B cell (primary cell): ENCODE results near the gene WBP11. TPM values are rescaled to one million over a fixed set of nuclear protein-coding genes. Genes with fewer than 3 reads are reported as not detected.
A peak's percentile ranks its signal among the peaks of the same experiment; 100 is the strongest.

Source experiments
- ATAC-seq: fragments of 200-7000 bp; cut with Tn5 transposase; one replicate; pipeline ENCODE4 v1.10.0; 2021; ENCODE audit warnings: low read depth, mild to moderate bottlenecking, moderate number of reproducible peaks, moderate library complexity
- CTCF ChIA-PET: fragments of 350-600 bp; sonication (Branson Sonifier 250); formaldehyde crosslinking; loops from one replicate; lab custom pipeline; 2021; ENCODE audit warnings: antibody characterized with exemption, inconsistent platforms; lab: Charles Lee
- POLR2A ChIA-PET: fragments of 350-600 bp; sonication (Branson Sonifier 250); formaldehyde crosslinking; loops from one replicate; lab custom pipeline; 2021; ENCODE audit warnings: antibody characterized with exemption; lab: Charles Lee
- DNase-seq: peaks from one replicate; pipeline ENCODE4 v3.0.0; 2013
- H2AFZ ChIP-seq: 2 replicates; pipeline ENCODE4 v1.6.1; 2012; ENCODE audit warnings: mild to moderate bottlenecking, low read depth, low read length; ENCODE audit not compliant: insufficient read depth, poor library complexity, severe bottlenecking
- H3K27ac ChIP-seq, 2 donors: 1 replicate in 1 of 2; 2 replicates in 1 of 2; pipeline ENCODE4 v1.5.1; 2012 to 2013; ENCODE audit warnings: low read length in 2 of 2, mild to moderate bottlenecking in 2 of 2, moderate library complexity in 1 of 2
- H3K27me3 ChIP-seq, 4 experiments: fragments of 200-600 bp in 1 of 4; sonication (generic) in 1 of 4; replicated peaks in 1 of 4; 1 replicate in 2 of 4; 2 replicates in 2 of 4; pipeline versions ENCODE4 v1.6.1 to v1.7.0; 2013 to 2016; ENCODE audit warnings: low read length in 3 of 4, mild to moderate bottlenecking in 2 of 4, mixed read lengths in 1 of 4, moderate library complexity in 1 of 4; ENCODE audit not compliant: insufficient read depth in 4 of 4, control insufficient read depth in 3 of 4; ENCODE audit errors: control extremely low read depth in 1 of 4
- H3K36me3 ChIP-seq, 2 experiments: replicated peaks in 1 of 2; 1 replicate in 1 of 2; 2 replicates in 1 of 2; pipeline versions ENCODE4 v1.6.1 to v1.7.1; 2013; ENCODE audit warnings: low read length in 1 of 2; ENCODE audit not compliant: insufficient read depth in 2 of 2, control insufficient read depth in 1 of 2; ENCODE audit errors: control extremely low read depth in 1 of 2, extremely low read depth in 1 of 2
- H3K4me1 ChIP-seq, 2 donors: fragments of 200-600 bp in 1 of 2; sonication (generic) in 1 of 2; 1 replicate in 1 of 2; 2 replicates in 1 of 2; pipeline versions ENCODE4 v1.5.1 to v1.6.1; 2013 to 2017; ENCODE audit warnings: low read length in 2 of 2; ENCODE audit not compliant: control insufficient read depth in 2 of 2, insufficient read depth in 2 of 2
- H3K4me2 ChIP-seq: replicated peaks from 2 replicates; pipeline ENCODE3; 2012; ENCODE audit warnings: mild to moderate bottlenecking, low read depth, low read length; ENCODE audit not compliant: poor library complexity, severe bottlenecking
- H3K4me3 ChIP-seq, 5 experiments: fragments of 200-600 bp in 1 of 5; sonication (generic) in 1 of 5; 1 replicate in 3 of 5; 2 replicates in 2 of 5; pipeline versions ENCODE4 v1.5.1 to v1.7.0; 2011 to 2016; ENCODE audit warnings: low read length in 4 of 5, mild to moderate bottlenecking in 4 of 5, low read depth in 2 of 5, control low read depth in 1 of 5, moderate library complexity in 1 of 5; ENCODE audit not compliant: insufficient read depth in 1 of 5; ENCODE audit errors: control extremely low read depth in 1 of 5, extremely low read depth in 1 of 5
- H3K79me2 ChIP-seq: fragments of 200-600 bp; sonication (generic); one replicate; pipeline ENCODE4 v1.6.0; 2016; ENCODE audit warnings: low read length; ENCODE audit not compliant: control insufficient read depth, insufficient read depth
- H3K9ac ChIP-seq: fragments of 200-600 bp; sonication (generic); 2 replicates; pipeline ENCODE4 v1.6.1; 2017; ENCODE audit warnings: mild to moderate bottlenecking, low read length, moderate library complexity
- H3K9me3 ChIP-seq, 3 donors: one replicate each; pipeline versions ENCODE4 v1.6.1 to v1.7.1; 2013; ENCODE audit warnings: low read length in 2 of 3; ENCODE audit not compliant: control insufficient read depth in 2 of 3, insufficient read depth in 1 of 3; ENCODE audit errors: control extremely low read depth in 1 of 3
- H4K20me1 ChIP-seq: 2 replicates; pipeline ENCODE4 v1.6.0; 2012; ENCODE audit warnings: mild to moderate bottlenecking, low read length; ENCODE audit not compliant: insufficient read depth, control insufficient read depth, poor library complexity, severe bottlenecking
- H3K27ac Mint-ChIP-seq: one replicate; pipeline ENCODE4 v1.8.0; 2021; ENCODE audit warnings: mixed read lengths
- H3K27me3 Mint-ChIP-seq: one replicate; pipeline ENCODE4 v1.8.0; 2021; ENCODE audit warnings: mixed read lengths
- H3K4me1 Mint-ChIP-seq: one replicate; pipeline ENCODE4 v1.8.0; 2021; ENCODE audit warnings: mixed read lengths
- H3K4me3 Mint-ChIP-seq: one replicate; pipeline ENCODE4 v1.8.0; 2021; ENCODE audit warnings: mixed read lengths
- H3K9me3 Mint-ChIP-seq: one replicate; pipeline ENCODE4 v1.8.0; 2022; ENCODE audit warnings: mixed read lengths; ENCODE audit not compliant: insufficient read depth
- CTCF ChIP-seq: fragments of 200-600 bp; IDR thresholded peaks from one replicate; pipeline ENCODE4 v1.8.0; 2022; ENCODE audit warnings: antibody characterized with exemption, mild to moderate bottlenecking
- EZH2 ChIP-seq: IDR thresholded peaks from 2 replicates; pipeline ENCODE4 v1.6.1; 2012; ENCODE audit warnings: borderline replicate concordance, low read depth, mild to moderate bottlenecking, moderate library complexity, low read length; ENCODE audit not compliant: insufficient read depth, poor library complexity, severe bottlenecking
- WGBS: methylation state at CpG from one replicate; pipeline ENCODE4 v1.1.5; 2013; ENCODE audit warnings: missing lambda C conversion rate; ENCODE audit not compliant: insufficient coverage; 5-methylcytosine and 5-hydroxymethylcytosine counted together
- intact Hi-C: fragments of 100-400 bp; cut with micrococcal nuclease; formaldehyde crosslinking; loops from one replicate; pipeline ENCODE4 v1.10.0; 2022
- polyA plus RNA-seq: library from polyadenylated mRNA; depleted of rRNA; stranded (reverse); fragments of >200 nt; gene quantifications from 2 replicates; pipeline ENCODE4 v1.2.3, GENCODE V29; 2012
- total RNA-seq, 2 donors: library from RNA; stranded (reverse); fragments of 120-200 nt in 1 of 2; gene quantifications; 1 replicate in 1 of 2; 2 replicates in 1 of 2; pipeline versions ENCODE4 v1.2.3 to v1.2.4, GENCODE V29; 2013 to 2022

WBP11 gene
- total and polyA plus RNA-seq, 2 donors (not counting 1 experiment from before 2014, with no cell fraction given), result 13.6 to 84.7 TPM

- H3K9me3 ChIP-seq, result peaks cover 0 to 10% (median 0%) of the 10 kb centered on the region in 3 donors
- H3K9me3 Mint-ChIP-seq, result no peaks in the 10 kb centered on the region
- ChIA-PET POLR2A (interaction anchor here (0.9 to 3.5 kb wide), 4 partner anchors 24 to 408 kb away, joined by 3 to 17 read pairs (median 8); partner anchors contain the start of genes ATF7IP, C12orf60 and WBP11), CTCF (interaction anchor here (1.3 to 3.5 kb wide), 2 partner anchors 29 to 408 kb away, joined by 3 to 8 read pairs; partner anchors contain the start of gene ATF7IP)
- H3K4me3 ChIP-seq, result peak overlapping the region; percentile 82 to 91 (median 87)
- 17% methylated on average over 11 of the region's 16 CpGs for WGBS
- DNase-seq, result no peak
- H3K27me3 Mint-ChIP-seq, result no peaks in the 10 kb centered on the region
- H3K4me2 ChIP-seq, result peak overlapping the region; percentile 92
- peak overlapping the region; percentile 79 for H3K9ac ChIP-seq
- H2AFZ ChIP-seq, result peak overlapping the region; percentile 92
- peak overlapping the region; percentile 100 for H3K4me3 Mint-ChIP-seq
- intact Hi-C loops, result loop anchor here (1.0 to 5.0 kb wide), 2 partner anchors 30 to 799 kb away; partner anchors contain the start of genes C12orf60 and WBP11
- H3K27me3 ChIP-seq, result no peaks in the 10 kb centered on the region
- H3K27ac Mint-ChIP-seq, result peak overlapping the region; percentile 99
- H3K27ac ChIP-seq, result peak overlapping the region; percentile 69 to 71
- peaks cover 51% of the 10 kb centered on the region for H3K4me1 Mint-ChIP-seq
- peak; percentile 14 for ATAC-seq
- peaks cover 22 to 40% of the 10 kb centered on the region in 2 donors for H3K4me1 ChIP-seq
- H3K79me2 ChIP-seq, result peaks cover 15% of the 10 kb centered on the region
- peaks cover 0 to 2% of the 10 kb centered on the region in 2 experiments for H3K36me3 ChIP-seq
- no peaks in the 10 kb centered on the region for H4K20me1 ChIP-seq
- TF ChIP-seq CTCF (no peak), EZH2 (no peak)
These were observed 29.6 kb downstream of the WBP11 start for GRCh38 chr12:14773685-14774073.

GRCh38 chr12:14772946-14773345 is 30.3 kb downstream of the WBP11 start:
- no peak for DNase-seq
- Mint-ChIP-seq H3K9me3 (no peaks in the 10 kb centered on the region), H3K27ac (peak overlapping the region; percentile 26), H3K27me3 (no peaks in the 10 kb centered on the region), H3K4me1 (peaks cover 54% of the 10 kb centered on the region), H3K4me3 (peak overlapping the region; percentile 50)
- Histone ChIP-seq H3K4me1 (peaks cover 29 to 43% of the 10 kb centered on the region in 2 donors), H3K9me3 (peaks cover 0 to 12% (median 0%) of the 10 kb centered on the region in 3 donors), H3K27me3 (no peaks in the 10 kb centered on the region), H3K4me2 (peak overlapping the region; percentile 92), H4K20me1 (no peaks in the 10 kb centered on the region), H3K9ac (no peak overlapping the region), H2AFZ (no peak overlapping the region), H3K4me3 (no peak overlapping the region), H3K36me3 (peaks cover 0 to 3% of the 10 kb centered on the region in 2 experiments), H3K27ac (no peak overlapping the region), H3K79me2 (peaks cover 23% of the 10 kb centered on the region)
- WGBS, result no CpG with 5 or more reads among the region's 5 CpGs
- CTCF ChIA-PET, result interaction anchor here (0.7 to 3.5 kb wide), 4 partner anchors 20 to 407 kb away, joined by 3 to 8 read pairs (median 3); partner anchors contain the start of gene ATF7IP
- TF ChIP-seq EZH2 (no peak), CTCF (no peak)
- POLR2A ChIA-PET, result interaction anchor here (0.7 to 3.5 kb wide), 5 partner anchors 30 to 577 kb away, joined by 3 to 17 read pairs (median 8); partner anchors contain the start of genes ATF7IP, C12orf60 and WBP11
- no peak for ATAC-seq
- intact Hi-C loops, result loop anchor here (5.0 kb wide), 1 partner anchor 799 kb away; no protein-coding TSS in a partner anchor
